Jurkat, Clone E6-1 (cell line): Measurements from ENCODE around the gene KIAA0232.
"Not testable (repeated sequence)": the region's sequence is repeated elsewhere in the genome, so short reads cannot be mapped to it uniquely, and the experiment has no call there.

Experiments used
- DNase-seq: peaks from one replicate; pipeline ENCODE4 v3.0.0-alpha.2; 2011; ENCODE audit warnings: low read depth, low spot score
- H3K4me3 ChIP-seq: 2 replicates; pipeline ENCODE4 v1.5.1; 2011; ENCODE audit warnings: mild to moderate bottlenecking, low read length, control low read depth, moderate library complexity

Gene KIAA0232

DNA sequence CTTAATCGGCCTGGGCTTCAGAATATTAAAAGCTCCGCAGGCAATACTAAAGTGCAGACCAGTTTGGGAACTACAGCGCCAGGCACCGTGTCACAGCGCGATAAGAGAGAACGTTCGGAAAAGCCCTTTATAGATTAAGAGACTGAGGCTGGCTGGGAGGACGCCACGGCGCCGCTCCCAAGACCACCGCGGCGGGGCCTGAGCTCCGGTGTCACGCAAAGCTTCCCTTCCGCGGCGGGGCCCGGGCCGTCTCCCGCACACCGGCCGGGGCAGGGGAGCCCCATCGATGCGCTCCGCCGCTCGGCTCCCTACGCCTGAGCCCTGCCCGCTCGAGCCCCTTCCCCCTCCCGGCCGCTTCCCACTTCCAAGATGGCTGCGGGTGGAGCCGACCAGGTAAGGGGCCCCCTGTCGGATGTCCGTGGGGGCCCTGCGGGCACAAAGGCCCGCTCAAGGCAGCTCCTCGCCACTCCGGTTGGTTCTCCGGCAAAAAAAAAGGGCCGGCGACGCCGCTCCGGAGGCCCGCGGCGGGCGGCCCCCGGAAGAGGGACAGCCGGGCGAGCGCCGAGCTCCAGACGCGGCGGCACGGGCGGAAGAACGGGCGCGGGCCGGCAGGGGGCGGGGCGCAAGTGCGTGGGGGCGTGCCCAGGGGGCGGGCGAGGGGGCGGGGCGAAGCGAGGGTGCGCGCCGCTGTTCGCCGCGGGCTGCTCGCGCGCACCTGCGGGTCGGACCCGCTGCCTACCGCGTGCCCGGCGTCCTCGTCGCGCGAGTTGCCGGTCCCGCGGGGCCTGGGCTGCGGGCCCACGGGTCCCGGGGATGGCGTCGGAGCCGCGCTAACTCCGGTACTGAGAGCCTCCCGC, 126.8 kb downstream of the KIAA0232 start, which contains the start of gene TBC1D14:
TSS of gene TBC1D14 (plus strand) at position 714 of the 857 bp plus-strand sequence. CDS start 13,564 bp downstream, outside the sequence.
- peak within 1 kb of the TSS; percentile 77 for H3K4me3 ChIP-seq

DNA sequence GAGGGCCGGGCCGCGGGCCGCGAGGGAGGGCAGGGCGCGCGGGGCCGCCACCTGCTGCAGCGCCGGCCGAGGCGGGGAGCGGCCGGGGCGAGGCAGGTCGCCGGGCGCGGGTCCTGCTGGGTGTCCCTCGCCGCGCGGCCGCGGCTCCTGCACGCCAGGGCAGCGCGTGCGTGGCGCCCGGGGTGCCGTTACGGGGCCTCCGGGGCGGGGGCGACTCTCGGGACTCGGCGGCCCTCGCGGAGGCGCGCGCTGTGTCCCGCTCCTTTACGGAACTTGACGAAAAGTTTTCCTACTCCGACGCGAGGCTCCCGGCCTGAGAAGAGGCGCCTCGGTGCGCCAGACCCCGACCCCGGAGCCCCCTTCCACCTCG, 127.4 kb downstream of the KIAA0232 start:
- no peak for DNase-seq
- H3K4me3 ChIP-seq: peak overlapping the region; percentile 73

More for the DNA sequence above, 126.8 kb downstream of the KIAA0232 start, which contains the start of gene TBC1D14:
- peak; percentile 80 for DNase-seq

DNA sequence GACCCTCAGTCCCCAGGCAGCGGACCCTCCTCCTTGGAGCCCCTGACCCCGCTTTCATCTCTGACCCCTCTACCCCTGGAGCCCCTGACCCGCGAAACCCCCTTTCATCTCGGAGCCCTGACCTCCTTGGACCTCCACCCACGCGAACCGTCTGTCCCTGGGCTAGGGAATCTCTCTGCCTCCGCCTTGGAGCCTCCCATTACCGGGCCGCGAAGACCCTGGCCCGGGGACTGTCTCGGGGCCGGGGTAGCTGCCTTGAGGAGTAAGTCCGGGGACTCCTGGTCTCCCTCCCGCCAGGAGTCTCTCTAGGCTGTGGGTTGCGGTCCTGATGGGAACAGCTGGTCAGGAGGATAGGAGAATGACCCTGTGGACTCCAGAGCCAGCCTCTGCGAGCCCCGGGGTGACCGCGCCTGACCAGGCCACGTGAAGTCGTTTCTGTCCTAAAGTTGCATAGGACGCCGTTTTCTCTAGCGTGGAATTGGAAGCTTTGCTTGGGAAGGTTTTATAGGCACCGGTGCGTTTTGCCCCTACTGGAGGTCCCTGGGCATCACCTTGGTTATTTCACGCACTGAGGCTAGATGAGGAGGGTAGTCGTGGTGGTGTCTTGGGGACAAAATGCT, 127.9 kb downstream of the KIAA0232 start:
- peak overlapping the region; percentile 73 for H3K4me3 ChIP-seq
- DNase-seq: no peak

DNA sequence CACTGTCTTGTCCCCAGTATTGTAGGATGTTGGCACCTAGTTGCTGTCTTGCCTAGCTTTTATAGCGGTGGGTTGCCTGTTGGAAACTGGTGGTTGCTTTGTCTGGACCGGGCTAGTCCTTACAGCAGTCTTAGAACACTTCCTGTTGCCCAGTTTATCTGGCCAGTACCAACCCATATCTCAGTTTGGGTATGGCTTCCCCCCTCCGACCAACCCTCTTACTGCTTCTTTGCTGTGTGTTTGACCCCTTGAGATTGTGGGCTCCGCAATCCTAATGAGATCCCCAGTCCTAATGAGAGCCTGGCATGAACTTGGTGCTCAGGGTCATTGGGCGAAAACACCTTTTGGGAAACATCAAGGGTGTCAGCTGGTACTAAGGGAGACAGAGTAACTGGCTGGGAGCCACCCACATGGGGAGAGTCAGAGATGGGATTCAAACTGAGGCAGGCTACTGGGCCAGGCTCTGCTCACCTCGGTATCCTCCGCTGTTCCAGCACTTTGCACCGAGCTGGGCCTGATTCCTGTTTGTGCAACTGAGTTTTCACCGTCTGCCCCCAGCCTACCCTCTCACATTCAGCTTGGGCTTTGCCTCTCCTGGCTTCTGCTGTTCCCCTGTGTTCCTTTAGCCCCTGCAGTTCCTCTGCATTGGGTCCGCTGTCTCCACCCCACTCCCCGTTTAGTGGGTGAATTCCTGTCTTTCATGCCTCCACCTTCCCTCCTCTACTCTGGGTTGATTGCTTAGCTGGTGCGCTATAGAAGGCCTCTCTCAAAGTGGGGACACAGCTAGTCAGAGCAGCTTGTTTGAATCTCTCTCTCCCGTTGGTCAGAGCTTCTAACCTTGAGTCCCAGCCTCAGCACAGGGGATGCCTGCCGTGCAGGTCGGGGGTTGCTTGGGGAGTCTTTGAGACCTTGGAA, 128.7 kb downstream of the KIAA0232 start:
- H3K4me3 ChIP-seq: no peak overlapping the region
- DNase-seq: no peak

DNA sequence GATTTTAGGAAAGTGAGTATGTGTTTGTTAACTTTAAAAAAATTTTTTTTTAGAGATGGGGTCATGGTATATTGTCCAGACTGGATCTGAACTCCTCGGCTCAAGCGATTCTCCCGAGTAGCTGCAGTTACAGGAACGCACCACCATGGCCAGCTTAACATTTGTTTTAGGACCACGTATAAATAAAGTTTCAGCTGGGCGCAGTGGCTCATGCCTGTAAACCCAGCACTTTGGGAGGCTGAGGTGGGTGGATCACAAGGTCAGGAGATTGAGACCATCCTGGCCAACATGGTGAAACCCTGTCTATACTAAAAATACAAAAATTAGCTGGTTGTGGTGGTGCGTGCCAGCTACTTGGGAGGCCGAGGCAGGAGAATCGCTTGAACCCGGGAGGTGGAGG, 129.4 kb downstream of the KIAA0232 start:
- H3K4me3 ChIP-seq, DNase-seq: not testable (repeated sequence)

DNA sequence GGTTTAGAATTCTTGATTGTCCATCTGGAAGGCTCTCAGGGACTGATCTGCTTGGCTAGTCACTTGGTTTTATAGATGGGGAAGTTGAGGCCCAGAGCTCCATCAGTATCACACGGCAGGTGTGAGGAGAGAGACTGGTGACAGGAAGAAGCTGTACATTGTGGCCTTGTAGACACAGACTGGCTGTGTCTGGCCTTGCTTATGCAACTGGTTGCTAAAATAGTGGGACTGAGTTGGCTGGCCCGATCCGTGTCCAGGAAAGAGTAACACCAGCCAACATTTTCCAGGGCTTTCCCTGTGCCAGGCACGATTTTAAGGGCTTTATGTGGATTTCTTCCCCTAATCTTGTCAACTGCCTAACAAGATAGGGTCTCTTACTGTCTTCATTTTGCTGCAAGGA, 129.9 kb downstream of the KIAA0232 start:
- DNase-seq: no peak
- H3K4me3 ChIP-seq: no peak overlapping the region

DNA sequence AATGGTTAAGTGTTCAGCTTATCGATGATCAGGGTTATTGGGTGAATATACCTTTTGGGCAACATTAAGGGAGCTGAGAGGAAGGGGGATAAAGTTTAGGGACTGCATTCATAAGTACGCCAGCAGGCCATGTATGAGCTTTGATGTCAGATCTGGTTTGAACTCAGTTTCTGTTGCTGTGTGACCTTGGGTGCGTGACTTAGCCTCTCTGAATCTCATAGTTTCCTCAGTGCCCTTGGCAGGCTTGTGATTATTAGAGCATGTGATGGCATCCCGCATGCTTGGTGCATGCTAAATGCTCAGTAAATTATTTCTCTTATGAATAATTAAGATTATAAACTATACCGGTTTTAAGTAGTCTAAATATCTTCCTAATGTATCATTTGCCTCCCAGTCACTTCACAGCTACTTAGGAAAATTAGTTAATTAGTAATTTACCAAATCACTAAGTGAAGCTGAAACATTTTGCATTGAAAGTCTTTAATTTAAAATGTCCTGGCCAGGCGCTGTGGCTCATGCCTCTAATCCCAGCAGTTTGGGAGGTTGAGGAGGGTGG, 130.9 kb downstream of the KIAA0232 start:
- no peak for DNase-seq
- H3K4me3 ChIP-seq: no peak overlapping the region

DNA sequence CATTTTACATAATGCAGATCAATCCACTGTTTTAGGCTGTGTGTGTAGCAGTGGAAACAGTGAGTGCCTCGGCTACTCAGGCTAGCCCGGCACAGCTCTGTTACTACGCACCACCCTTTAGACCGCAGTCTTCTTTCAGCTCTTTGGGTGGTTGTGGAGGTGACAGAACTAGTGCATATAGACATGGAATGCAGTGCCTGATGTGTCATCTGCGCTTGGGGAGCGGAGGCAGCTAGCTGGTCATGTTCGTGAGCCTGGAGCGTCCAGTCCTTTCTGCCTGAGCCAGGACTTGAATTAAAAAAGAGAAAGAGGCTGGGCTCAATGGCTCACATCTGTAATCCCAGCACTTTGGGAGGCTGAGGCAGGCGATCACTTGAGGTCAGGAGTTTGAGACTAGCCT, 131.9 kb downstream of the KIAA0232 start:
- DNase-seq: no peak
- H3K4me3 ChIP-seq: no peak overlapping the region

DNA sequence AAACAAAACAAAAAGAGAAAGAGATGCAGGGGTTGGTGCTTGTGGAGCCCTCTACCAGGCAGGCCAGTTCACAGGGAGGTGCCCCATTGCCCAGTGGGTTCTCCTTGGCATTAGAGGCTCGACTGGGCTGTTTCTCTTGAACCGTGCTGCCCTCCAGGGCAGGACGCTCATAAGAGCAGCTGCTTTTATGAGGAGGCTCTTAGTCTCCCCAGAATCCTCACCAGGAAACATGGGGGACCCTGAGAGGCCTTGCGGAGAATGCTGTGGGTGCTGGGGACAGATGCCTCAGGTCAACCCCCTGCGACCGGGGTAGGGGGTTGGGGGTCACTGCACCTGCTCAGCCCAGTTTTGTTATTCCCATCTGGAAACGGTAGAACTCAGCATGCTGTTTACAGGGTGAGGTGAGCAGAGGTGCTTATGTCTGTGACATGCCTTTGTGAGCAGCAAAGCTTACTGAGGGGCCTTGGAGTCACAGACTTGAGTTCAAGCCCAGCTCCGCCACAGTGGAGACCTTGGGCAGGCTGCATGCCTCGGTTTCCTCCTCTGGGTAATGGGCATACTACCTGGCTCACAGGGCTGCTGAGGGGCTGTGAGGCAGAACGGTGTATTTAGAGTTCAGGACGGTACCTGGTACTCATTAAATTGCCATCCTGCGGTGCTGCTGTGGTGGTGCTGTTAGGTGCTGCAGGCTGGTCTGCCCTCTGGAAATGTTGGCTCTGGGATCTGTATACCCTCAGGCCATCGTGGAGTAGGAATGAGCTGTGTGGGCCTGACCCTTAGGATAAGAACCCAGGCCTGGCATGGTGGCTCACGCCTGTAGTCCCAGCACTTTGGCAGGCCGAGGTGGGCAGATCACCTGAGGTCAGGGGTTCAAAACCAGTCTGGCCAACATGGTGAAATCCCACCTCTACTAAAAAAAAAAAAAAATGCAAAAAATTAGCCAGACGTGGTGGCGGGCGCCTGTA, 132.8 kb downstream of the KIAA0232 start:
- H3K4me3 ChIP-seq: no peak overlapping the region
- DNase-seq: no peak

DNA sequence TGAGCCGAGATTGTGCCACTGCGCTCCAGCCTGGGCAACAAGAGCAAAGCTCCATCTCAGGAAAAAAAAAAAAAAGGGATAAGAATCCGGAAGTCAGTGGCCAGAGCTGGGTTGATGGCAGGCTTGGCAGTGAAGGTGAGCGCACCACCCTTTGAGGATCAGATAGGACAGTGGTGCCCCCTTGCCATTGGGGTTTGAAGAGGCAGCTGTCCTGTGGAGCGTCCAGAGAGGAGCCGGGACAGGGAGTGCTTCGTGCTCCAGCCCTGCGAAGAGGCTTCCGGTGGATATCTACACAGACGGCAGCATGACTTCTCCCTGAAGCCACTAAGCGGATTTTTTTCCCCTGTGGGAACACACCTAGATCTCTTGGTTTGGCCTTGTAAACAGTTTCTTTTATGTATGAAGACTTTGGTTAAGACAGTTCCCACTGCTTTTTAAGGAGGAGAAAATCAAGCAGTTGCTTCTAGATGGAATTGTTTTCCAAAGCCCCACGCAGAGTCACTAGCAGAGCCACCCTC, 133.6 kb downstream of the KIAA0232 start:
- H3K4me3 ChIP-seq: no peak overlapping the region
- DNase-seq: no peak

DNA sequence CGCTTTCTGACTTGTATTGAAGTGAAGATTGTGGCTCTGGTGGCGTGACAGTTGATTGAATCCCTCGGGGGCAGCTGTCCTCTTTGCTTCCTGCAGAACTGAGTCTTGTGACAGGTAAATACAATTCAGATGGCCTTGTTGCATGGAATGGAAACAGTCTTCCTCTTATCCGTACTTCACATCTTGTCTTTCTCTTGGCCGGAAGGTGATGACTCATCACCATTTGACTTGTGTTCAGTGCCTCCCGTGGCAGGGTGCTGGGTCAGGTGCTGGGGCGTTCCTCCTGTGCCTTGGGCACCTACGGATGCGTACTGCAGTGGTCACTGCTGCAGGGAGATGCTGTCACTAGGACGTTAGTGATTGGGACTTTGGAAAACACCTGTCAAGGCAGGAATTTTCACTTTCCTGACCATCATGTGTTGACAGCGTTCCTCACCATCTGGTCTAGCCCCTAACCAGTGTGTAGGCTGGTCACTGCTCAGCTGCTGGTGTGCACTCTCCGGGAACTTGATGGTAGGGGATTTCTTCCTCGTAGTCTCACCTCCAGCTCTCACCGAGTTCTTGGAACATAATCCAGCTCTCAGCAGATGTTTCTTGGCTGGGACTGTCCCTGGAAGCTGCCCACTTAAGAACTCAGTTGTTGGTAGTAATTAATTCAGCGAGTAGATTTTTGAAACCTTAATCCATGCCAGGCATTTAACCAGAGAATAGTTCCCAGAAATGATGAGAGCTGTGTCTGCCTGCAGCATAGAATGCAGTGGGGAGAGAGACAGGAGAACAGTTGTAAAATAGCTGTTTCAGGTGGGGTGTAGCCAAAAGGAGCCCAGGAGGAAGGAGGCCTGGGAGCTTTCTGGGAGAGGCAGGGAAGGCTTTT, 134.3 kb downstream of the KIAA0232 start:
- no peak for DNase-seq
- no peak overlapping the region for H3K4me3 ChIP-seq

DNA sequence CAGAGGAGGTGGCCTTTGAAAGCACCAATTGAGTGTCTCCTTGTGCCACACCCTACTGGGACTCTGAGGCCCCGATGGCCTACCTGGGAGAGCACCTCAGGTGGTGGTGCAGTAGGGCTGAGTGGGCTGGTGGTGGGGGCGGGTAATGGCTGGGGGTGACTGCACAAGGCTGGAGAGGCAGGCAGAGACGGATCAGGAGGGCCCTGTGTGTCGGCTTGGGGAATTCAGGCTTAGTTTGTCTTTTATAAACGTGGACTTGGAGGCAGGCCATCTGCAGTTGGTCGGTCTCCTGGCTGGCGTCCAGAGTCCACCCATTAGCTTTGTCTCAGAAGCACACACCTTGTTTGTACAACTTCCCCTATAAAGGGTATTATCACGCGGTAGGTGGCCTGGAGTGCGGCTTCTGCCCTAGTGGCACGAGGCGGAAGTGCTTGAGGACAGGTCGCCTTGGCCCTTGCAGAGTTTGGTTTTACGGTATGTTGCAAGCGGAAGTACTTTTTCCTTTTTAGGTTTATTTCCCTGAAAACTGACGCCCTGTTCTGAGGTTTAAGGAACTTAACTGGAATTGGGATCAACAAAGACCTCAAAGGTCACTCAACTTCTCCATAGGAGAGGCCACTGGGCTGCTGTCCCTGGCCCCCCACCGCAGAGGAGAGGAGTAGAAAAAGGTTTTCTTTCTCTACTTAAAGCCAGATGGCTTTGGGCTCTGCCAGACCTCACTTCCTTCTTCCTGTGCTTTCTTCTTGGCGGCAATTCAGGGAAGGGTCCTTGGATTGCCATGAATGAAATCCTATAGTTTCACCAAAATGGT, 135.1 kb downstream of the KIAA0232 start:
- H3K4me3 ChIP-seq: peak overlapping the region; percentile 17
- no peak for DNase-seq

DNA sequence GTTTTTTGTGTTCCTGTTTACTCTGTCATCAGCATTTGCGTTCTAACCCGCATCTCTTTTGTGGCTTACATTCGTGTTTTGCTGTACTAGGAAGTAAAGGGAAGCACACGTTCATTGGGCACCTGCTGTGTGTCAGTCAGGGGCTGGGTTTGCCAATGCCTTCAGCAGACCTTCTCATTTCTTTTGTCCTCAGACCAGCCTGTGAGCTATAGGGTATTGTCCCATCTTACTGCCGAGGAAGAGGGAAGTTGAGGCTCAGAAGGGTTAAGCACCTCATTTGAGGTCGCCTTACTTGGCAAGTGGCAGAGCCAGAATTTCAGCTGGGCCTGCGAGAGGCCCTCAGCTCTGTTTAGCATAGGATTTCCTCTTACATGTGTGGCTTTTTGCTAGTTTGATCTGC, 135.8 kb downstream of the KIAA0232 start:
- peak overlapping the region; percentile 17 for H3K4me3 ChIP-seq
- DNase-seq: peak; percentile 31

DNA sequence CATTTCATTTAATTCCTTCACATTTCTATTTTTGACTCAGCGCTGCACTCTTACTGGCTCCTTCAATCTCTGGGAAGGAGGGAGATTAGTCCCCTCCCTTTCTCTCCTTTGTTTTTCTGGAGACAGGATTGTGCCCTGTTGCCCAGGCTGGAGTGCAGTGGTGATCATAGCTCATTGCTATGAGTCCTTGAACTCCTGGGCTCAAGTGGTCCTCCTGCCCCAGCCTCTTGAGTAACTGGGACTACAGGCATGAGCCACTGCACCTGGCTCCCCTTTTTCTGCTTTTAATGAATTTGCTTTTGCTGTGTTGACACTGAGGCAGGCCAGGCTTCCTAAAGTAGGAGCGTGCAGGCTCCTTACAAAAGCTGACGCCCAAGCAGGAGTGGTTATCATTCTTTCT, 137.6 kb downstream of the KIAA0232 start:
- DNase-seq: no peak
- H3K4me3 ChIP-seq: no peak overlapping the region

DNA sequence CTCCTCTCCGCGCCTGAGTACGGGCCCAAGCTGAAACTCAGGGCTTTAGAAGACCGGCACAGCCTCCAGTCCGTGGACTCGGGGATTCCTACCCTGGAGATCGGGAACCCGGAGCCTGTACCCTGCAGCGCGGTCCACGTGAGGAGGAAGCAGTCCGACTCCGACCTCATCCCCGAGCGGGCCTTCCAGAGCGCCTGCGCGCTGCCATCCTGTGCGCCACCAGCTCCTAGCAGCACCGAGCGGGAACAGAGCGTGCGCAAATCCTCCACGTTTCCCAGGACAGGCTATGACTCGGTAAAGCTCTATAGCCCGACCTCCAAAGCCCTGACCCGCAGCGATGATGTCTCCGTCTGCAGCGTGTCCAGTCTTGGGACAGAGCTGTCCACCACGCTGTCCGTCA, 141.0 kb downstream of the KIAA0232 start:
- DNase-seq: no peak
- H3K4me3 ChIP-seq: no peak overlapping the region

DNA sequence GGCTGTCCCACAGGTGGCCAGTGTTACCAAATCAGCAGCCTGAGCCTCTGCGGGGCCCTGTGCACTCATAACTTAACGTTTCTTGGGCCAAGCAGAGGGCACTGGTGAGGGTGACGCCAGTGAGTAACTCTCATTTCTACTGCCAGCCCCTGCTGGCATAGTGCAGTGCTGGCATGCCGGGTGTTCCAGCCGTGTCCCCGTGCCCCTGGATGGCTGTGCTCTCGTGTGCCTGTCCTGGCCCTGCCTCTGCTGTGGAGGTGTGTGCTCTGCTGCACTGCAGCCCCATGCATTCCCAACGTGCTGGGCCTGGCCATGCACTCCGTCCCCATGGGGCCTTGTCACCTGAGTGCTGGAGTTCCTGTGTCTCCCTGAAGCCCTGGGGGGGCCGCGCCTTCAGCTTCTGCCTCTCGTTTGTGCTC, 141.8 kb downstream of the KIAA0232 start:
- no peak for DNase-seq

More for the DNA sequence above, 141.8 kb downstream of the KIAA0232 start:
- H3K4me3 ChIP-seq: no peak overlapping the region
